ENCODE measurements around the gene NEK9.
"Not testable (repeated sequence)": the region's sequence is repeated elsewhere in the genome, so short reads cannot be mapped to it uniquely, and the experiment has no call there.

NEK9 gene

DNA sequence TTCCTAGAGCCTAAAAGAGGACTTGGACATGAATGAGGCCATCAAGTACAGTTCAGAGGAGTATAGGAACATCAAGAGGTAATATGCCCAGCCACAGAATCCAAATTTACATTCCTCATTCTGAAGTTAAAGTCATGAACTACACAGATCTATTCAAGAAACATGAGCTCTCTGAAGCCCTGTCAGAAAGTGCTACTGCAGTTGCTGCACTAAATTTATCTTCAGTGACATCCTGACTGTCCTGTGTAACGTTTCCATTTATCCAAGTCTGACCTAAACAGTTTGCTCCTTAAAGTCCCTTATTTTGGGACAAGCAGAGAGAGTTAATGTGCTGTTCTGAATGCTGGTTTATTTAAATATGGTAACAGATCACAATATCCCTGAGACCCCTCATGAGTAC lies 28.2 kb downstream of the NEK9 start:
- DNase-seq, result no peak

DNA sequence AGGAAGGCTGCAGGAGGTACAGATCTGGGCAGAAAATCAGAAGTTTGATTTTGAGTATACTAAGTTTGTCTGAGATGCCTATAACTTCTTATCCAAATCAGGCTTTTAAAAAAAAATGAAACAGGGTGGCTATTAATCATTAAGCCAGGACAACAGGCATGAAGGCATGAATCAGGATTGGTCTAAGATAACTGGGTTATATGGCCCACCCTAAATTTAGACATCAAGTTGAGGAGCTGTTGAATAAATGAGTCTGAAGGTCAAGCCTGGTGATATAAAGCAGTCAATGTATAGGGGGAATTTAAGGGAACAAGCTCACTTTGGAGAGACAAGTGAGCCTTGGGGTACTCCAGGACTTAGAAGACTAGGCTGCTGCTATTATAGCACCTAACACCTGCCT lies 28.6 kb downstream of the NEK9 start:
- no peak for DNase-seq

DNA sequence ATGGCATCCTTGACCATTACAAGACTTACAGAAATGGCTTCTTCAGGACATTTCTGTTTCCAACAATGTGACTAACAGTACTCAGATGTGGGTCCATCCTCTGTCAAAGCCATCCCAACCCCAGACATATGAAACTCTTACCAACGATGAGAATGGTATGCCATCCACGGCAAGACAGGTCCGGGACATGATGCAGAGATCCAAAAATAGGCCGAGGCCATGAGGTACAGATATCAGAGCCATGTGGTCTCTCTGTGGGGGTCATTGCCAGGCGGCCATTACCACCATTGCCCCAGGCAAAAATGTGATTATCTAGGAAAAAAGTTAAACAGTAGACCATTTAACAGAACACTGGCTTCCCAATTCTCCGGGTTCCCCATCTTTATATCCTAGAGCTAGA lies 29.9 kb downstream of the NEK9 start:
- no peak for DNase-seq

DNA sequence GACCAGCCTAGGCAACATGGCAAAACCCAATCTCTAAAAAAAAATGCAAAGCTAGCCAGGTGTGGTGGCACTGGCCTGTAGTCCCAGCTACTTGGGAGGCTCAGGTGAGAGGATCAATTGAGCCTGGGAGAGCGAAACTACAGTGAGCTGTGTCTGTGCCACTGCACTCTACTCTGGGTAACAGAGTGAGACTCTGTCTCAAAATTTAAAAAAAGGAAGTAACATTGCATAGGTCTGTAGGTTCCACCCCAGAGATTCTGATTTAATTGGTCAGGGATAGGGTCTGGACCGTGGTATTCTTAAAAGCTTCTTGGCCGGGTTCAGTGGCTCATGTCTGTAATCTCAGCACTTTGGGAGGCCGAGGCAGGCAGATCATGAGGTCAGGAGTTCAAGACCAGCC lies 31.2 kb downstream of the NEK9 start:
- DNase-seq, result no peak

DNA sequence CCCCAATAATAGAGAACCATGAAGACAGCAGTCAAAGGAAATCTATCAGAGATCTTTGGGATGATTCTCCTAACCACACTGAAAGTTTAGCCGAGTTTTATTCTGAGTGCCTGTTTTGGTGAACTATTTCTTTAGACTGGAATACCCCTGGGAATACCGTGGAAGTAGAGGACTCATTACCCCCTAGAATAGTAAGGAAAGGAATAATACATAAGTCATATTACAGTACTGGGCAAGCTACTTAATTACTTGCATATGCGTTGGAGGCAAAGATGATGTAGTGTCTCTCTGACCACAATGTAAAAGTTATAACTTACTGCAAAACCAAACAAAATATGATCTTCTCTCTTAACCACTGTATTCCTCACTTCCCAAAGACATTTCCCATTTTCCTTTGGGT lies 32.0 kb downstream of the NEK9 start:
- DNase-seq, result no peak

- no peak for DNase-seq
Observed at GRCh38 chr14:75092698-75093097, 34.1 kb downstream of the NEK9 start.

- DNase-seq, result no peak
Observed at GRCh38 chr14:75091251-75091650, 35.6 kb downstream of the NEK9 start.

GRCh38 chr14:75090353-75090752 lies 36.5 kb downstream of the NEK9 start:
- DNase-seq, result no peak

DNA sequence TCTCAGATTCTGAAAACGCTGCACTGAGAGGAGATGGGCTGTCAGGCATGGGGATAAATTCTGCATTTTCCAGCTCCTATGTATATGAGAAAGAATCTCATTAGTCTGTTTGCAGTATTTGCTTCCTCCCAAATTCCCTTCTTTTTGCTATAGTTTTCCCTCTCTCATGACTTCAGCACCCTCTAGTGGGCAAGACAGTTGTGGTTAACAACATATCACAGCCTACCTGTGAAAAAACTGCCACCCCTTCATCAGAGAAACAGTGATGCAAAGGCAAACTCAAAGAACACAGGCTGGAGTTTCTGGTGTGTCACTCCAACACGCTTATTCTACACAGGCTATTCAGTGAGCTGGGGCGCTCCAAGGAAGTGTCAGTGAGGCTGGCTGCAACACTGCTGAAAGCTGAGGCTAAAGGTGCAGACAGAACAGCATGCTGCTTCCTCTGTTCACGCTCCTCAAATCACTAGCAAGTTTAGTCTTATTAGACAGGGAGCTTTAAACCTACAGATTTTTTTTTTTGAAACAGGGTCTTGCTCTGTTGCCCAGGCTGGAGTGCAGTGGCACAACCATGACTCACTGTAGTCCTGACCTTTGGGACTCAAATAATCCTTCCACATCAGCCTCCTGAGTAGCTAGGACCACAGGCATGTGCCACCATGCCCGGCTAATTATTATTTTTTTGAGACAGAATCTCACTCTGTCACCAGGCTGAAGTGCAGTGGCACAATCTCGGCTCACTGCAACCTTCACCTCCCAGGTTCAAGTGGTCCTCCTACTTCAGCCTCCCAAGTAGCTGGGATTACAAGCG lies 38.1 kb downstream of the NEK9 start:
- no peak for DNase-seq

GRCh38 chr14:75088153-75088552 lies 38.7 kb downstream of the NEK9 start:
- DNase-seq, result no peak

- DNase-seq, result no peak
Observed at GRCh38 chr14:75084513-75084912, 42.3 kb downstream of the NEK9 start.

DNA sequence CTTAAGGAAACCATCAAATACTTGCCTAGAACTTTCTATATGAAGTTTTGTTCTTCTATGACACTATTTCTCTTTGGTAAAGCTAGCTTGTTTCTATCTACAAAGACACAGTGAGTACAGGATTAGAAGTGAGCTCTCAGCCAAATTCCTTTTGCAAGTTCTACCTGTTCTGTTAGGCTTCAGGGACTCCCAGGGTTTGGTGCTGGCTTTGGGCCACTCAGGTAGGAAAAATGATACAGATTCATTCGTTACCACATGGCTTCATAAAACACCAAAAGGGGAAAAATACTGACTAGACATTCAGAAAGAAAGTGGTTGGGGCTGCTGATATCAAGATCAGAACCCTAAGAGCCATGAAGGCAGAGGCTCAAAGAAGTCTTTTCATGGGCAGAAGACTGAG lies 43.6 kb downstream of the NEK9 start:
- DNase-seq, result no peak

GRCh38 chr14:75081660-75082229 lies 45.1 kb downstream of the NEK9 start:
- no peak for DNase-seq

DNA sequence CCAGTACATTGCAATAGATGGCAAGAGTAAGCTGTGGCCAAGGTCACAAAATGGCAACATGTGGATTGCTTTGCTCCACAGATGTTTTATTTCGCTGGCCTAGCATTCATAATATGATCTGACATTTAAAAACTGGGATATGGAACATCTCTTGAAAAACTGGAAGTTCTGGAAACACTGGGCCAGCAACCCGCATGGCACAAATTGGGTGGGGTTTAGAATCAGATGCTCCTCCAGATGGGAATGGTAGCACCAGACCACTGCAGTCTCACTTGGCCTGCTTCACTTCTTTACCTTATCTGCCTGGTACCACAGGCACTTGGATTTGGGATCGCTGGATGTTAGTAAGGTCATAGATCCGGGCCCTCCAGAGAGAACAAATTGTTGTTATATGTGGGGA lies 47.3 kb downstream of the NEK9 start:
- DNase-seq, result no peak

- no peak for DNase-seq
Observed at GRCh38 chr14:75077794-75078193, 49.1 kb downstream of the NEK9 start.

DNA sequence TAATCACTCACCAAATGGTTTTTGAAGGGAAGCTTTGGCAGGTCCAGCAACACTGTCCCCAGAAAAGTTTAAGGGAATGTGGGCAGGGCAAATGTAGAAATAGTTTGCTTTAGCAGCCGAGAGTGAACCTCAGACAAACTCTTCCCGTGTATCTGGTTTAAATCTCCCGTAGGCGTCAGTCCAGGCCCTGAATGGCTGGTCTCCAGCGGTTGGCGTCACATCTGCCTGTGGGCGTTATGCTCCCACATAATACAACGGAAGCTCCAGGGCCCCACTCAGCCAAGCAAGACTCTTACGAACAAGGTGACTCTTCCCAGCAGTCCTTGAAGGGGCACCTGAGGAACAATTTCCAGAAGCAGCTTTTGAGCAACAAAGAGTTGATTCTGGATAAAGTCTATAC lies 56.5 kb downstream of the NEK9 start:
- DNase-seq, result no peak

- no peak for DNase-seq
Observed at GRCh38 chr14:75069811-75070145, 57.1 kb downstream of the NEK9 start.

- DNase-seq, result peak; percentile 85
Observed at GRCh38 chr14:75069121-75069810, 57.6 kb downstream of the NEK9 start, which contains the start of gene ZC2HC1C. Gene ZC2HC1C, plus strand, starts transcription at chr14:75069641. Its CDS starts 933 bp downstream, at chr14:75070574.

DNA sequence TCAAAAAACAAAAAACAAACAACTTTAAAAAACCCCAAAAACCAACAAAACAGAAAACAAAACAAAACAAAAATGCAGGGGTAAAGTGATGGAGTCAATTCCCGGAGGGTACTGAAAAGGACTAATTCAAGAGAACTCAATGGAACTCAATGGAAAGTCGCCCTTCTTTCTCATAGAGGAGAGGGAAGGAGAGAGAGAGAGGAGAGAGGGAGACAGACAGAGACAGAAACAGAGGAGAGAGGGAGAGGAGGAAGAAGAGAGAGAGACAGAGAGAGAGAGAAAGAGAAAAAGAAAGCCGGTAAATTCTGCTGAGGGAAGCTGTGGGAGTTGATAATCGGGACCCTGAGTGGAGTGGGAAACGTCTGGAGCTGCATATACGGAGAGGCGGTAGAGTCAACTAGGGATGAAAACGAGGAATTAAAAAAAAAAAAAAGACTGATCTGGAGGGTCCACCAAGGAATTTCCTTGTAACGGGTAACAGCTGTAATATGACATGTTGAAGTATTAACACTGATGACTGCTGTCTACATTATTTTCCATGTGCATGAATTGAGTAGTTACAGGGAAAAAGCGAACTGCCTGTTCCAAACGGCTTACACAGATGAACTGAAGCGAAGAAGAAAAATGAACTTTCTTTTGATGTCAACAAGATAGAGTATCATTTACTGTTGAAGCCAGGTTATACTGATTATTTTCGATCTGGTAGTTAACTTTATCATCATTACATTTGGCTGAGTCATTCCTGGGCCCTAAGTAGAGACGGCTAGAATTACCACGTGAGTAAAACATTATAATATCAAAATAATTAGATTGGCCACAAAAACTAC lies 58.3 kb downstream of the NEK9 start:
- no peak for DNase-seq

DNA sequence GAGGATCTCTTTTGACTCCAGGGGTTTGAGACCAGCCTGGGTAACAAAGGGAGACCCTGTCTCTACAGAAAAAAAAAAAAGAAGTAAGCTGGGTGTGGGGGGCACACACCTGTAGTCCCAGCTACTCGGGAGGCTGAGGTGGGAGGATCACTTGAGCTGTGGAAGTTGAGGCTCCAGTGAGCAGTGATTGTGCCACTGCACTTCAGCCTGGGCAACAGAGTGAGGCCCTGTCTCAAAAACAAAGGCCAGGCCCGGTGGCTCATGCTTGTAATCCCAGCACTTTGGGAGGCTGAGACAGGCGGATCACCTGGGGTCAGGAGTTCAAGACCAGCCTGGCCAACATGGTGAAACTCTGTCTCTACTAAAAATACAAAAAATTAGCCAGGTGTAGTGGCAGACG lies 59.1 kb downstream of the NEK9 start:
- not testable (repeated sequence) for DNase-seq

- no peak for DNase-seq
Observed at GRCh38 chr14:75067212-75067611, 59.6 kb downstream of the NEK9 start.

- DNase-seq, result no peak
Observed at GRCh38 chr14:75066691-75067090, 60.2 kb downstream of the NEK9 start.

DNA sequence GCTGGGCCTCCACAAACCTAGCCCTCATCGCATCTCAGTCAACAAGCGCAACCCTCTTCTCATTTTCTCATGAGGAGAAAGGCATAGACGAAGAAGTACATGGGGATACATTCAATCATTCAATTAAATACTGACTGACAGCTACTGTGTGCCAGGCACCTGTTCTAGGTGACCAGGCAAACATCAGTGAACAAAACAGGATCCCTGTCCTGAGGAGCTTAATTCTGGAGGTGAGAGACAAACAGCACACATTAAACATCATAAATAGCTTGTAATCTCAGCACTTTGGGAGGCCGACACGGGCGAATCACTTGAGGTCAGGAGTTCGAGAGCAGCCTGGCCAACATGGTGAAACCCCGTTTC lies 62.7 kb downstream of the NEK9 start:
- no peak for DNase-seq
